ENCODE data around the gene MYBBP1A. TPM values are rescaled to one million over a fixed set of nuclear protein-coding genes. Genes with fewer than 3 reads are reported as not detected.

MYBBP1A gene
- total and polyA plus RNA-seq, 2 of the 13 experiments (the other 11 are each of a cell fraction or from before 2014, with no cell fraction given) = 18.6 to 54.8 TPM

DNA sequence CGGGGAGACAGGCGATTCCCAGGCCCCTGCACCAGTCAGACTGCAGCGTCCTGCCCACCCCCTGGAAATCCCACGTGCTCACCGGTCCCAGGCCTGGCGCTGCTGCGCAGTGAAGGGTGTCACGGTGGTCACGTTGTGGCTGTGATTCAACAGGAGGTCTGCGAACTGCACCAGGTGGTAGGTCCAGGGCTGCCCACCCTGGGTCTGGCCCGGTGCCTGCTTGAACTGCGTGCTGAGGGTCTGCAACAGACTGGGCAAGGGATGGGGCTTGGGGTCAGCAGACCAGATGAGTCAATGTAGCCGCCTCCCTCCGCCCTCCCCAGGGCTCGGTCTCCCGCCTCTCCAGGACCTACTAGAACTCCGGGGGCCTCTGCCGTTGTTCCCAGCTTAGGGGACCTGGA, 7.1 kb downstream of the MYBBP1A start:
- no peaks in the 10 kb centered on the region for H4K20me1 ChIP-seq (ENCODE audit: insufficient read depth, low read length)
- POLR2A ChIA-PET = no interaction called here
- no peak overlapping the region for H3K9ac ChIP-seq (ENCODE audit: insufficient read depth, low read depth, low read length)
- H3K27me3 ChIP-seq (ENCODE audit: control insufficient read depth in 1 of 2, insufficient read depth in 2 of 2, low read length in 2 of 2) = no peaks in the 10 kb centered on the region
- no peak overlapping the region for H3K27ac ChIP-seq (ENCODE audit: extremely low read length, insufficient read depth, low read length)
- peaks cover 51 to 85% of the 10 kb centered on the region in 2 experiments for H3K36me3 ChIP-seq (replicated peaks in 1 of 2; ENCODE audit: control insufficient read depth in 1 of 2, insufficient read depth in 2 of 2, low read length in 2 of 2)
- in situ Hi-C loops (cut with HindIII; ENCODE audit: extremely low pct_ligation_motif_present, low pct_unique_long_range_greater_than_20kb) (no loop called here), intact Hi-C loops (cut with micrococcal nuclease; ENCODE audit: unreplicated experiment) (no loop called here)
- ATAC-seq (no peak), FAIRE-seq (no peak), DNase-seq (ENCODE audit: low spot score) (no peak)
- no peak overlapping the region for H3K4me2 ChIP-seq (ENCODE audit: low read depth, low read length)
- CTCF ChIA-PET (ENCODE audit: low intra/inter-chr PET ratio, low total read pairs) = no interaction called here
- no peaks in the 10 kb centered on the region for H3K9me3 ChIP-seq (ENCODE audit: low read length)
- 98% methylated on average over 6 of the region's 18 CpGs for WGBS (ENCODE audit: low lambda C conversion rate)
- BruUV-seq (replicated peaks) = no TSS peak
- TF ChIP-seq RBFOX2 (IDR thresholded peaks at IDR 0.05; ENCODE audit: low read depth, low read length) (peak; percentile 67), ZNF329 (CRISPR knock-in tag; IDR thresholded peaks at IDR 0.05; ENCODE audit: low read depth) (no peak), KLF13 (CRISPR knock-in tag; IDR thresholded peaks at IDR 0.05) (no peak), PAWR (CRISPR knock-in tag; IDR thresholded peaks at IDR 0.05; ENCODE audit: borderline replicate concordance) (no peak), ZSCAN22 (CRISPR knock-in tag; IDR thresholded peaks at IDR 0.05) (no peak), AGO2 (optimal IDR thresholded peaks at IDR 0.05; ENCODE audit: low read depth, low read length) (peak; percentile 62), ZBTB3 (CRISPR knock-in tag; IDR thresholded peaks at IDR 0.05; ENCODE audit: borderline replicate concordance, low read depth) (no peak), PRDM15 (CRISPR knock-in tag; IDR thresholded peaks at IDR 0.05) (no peak), ELK4 (CRISPR knock-in tag; IDR thresholded peaks at IDR 0.05; ENCODE audit: borderline replicate concordance) (no peak), ZNF773 (CRISPR knock-in tag; IDR thresholded peaks at IDR 0.05; ENCODE audit: borderline replicate concordance) (no peak), RFX5 (IDR thresholded peaks at IDR 0.05; ENCODE audit: low read depth, low read length) (no peak)
- TF ChIP-seq, protein P1, sequence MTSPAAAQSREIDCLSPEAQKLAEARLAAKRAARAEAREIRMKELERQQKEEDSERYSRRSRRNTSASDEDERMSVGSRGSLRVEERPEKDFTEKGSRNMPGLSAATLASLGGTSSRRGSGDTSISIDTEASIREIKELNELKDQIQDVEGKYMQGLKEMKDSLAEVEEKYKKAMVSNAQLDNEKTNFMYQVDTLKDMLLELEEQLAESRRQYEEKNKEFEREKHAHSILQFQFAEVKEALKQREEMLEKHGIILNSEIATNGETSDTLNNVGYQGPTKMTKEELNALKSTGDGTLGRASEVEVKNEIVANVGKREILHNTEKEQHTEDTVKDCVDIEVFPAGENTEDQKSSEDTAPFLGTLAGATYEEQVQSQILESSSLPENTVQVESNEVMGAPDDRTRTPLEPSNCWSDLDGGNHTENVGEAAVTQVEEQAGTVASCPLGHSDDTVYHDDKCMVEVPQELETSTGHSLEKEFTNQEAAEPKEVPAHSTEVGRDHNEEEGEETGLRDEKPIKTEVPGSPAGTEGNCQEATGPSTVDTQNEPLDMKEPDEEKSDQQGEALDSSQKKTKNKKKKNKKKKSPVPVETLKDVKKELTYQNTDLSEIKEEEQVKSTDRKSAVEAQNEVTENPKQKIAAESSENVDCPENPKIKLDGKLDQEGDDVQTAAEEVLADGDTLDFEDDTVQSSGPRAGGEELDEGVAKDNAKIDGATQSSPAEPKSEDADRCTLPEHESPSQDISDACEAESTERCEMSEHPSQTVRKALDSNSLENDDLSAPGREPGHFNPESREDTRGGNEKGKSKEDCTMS (CRISPR knock-in tag; conservative IDR thresholded peaks at IDR 0.05) = no peak
- H3K4me3 ChIP-seq (replicated peaks in 1 of 3; ENCODE audit: insufficient read depth in 1 of 3, low read depth in 2 of 3, low read length in 3 of 3) = no peak overlapping the region
- no peak overlapping the region for H2AFZ ChIP-seq (ENCODE audit: low read length)
- H3K79me2 ChIP-seq (ENCODE audit: insufficient read depth, low read length) = peaks cover under 1% of the 10 kb centered on the region
- H3K4me1 ChIP-seq (ENCODE audit: insufficient read depth, low read length) = 0 out of 2 replicates have a peak, but pooled peaks cover under 1% of the 10 kb centered on the region
